ENCODE results near the gene IGLON5. TPM values are rescaled to one million over a fixed set of nuclear protein-coding genes. Genes with fewer than 3 reads are reported as not detected.

IGLON5 gene
- total RNA-seq, 1 donor from 2014 or later = not detected

Other genes starting within 250 kb of the IGLON5 start
- gene KLK13, start 246.6 kb upstream of the IGLON5 start, total RNA-seq = not detected in 2 replicates
- 0.85 and 0.93 TPM in 2 replicates for gene KLK14, start 228.8 kb upstream of the IGLON5 start, total RNA-seq
- 8.2 and 9.1 TPM in 2 replicates for gene CTU1, start 203.2 kb upstream of the IGLON5 start, total RNA-seq
- gene SIGLEC9, start 186.7 kb upstream of the IGLON5 start, total RNA-seq = 0.12 and 0.29 TPM in 2 replicates
- gene SIGLEC7, start 169.3 kb upstream of the IGLON5 start, total RNA-seq = not detected in 2 replicates
- gene CD33, start 86.6 kb upstream of the IGLON5 start, total RNA-seq = 8.5 and 10.4 TPM in 2 replicates
- gene SIGLECL1, start 60.6 kb upstream of the IGLON5 start, total RNA-seq = not detected in 2 replicates
- gene VSIG10L, start 30.5 kb downstream of the IGLON5 start, total RNA-seq = 1.0 and 1.2 TPM in 2 replicates
- gene ETFB, start 54.7 kb downstream of the IGLON5 start, total RNA-seq = 69.6 and 72.2 TPM in 2 replicates
- gene CLDND2, start 57.4 kb downstream of the IGLON5 start, total RNA-seq = 6.0 and 6.6 TPM in 2 replicates
- gene NKG7, start 61.0 kb downstream of the IGLON5 start, total RNA-seq = 129 and 133 TPM in 2 replicates
- not detected in 2 replicates for gene LIM2, start 76.3 kb downstream of the IGLON5 start, total RNA-seq
- gene C19orf84, start 78.9 kb downstream of the IGLON5 start, total RNA-seq = 0.15 and 0.27 TPM in 2 replicates
- 1.3 and 1.4 TPM in 2 replicates for gene SIGLEC10, start 106.0 kb downstream of the IGLON5 start, total RNA-seq
- gene SIGLEC8, start 146.8 kb downstream of the IGLON5 start, total RNA-seq = not detected in 2 replicates
- gene CEACAM18, start 166.9 kb downstream of the IGLON5 start, total RNA-seq = not detected in 2 replicates
- 0.15 TPM in 1 of 2 replicates, not detected in the other for gene SIGLEC12, start 190.2 kb downstream of the IGLON5 start, total RNA-seq
- gene SIGLEC6, start 220.0 kb downstream of the IGLON5 start, total RNA-seq = 0.34 and 2.9 TPM in 2 replicates

All from T-helper 1 cell treated with Interleukin-12 subunit alpha and Interleukin-12 subunit beta and Interleukin-4 antibody, amounts not matched to agents 30 ng/mL and 1 ng/mL, for 36 hours (primary cell).